Thyroid gland (tissue), 4 donors: Measurements from ENCODE around the gene ADAM12.

Source experiments
- CTCF ChIP-seq, 6 experiments: fragments of 200-600 bp in 3 of 6; fragments of 450-650 bp in 3 of 6; sonication (generic) in 3 of 6; IDR thresholded peaks; one replicate each; pipeline ENCODE4 v1.5.1; 2016 to 2019; ENCODE audit warnings: antibody characterized with exemption in 6 of 6, mild to moderate bottlenecking in 2 of 6, inconsistent platforms in 1 of 6, moderate library complexity in 1 of 6
- POLR2A ChIP-seq, 2 donors: fragments of 450-650 bp; IDR thresholded peaks; one replicate each; pipeline ENCODE4 v1.6.1; 2017; ENCODE audit warnings: antibody characterized with exemption in 2 of 2, mild to moderate bottlenecking in 2 of 2, moderate library complexity in 1 of 2

- TF ChIP-seq CTCF (IDR thresholded peaks at IDR 0.05) = no peak
- TF ChIP-seq POLR2A (IDR thresholded peaks at IDR 0.05) = no peak
These were observed 322.4 kb downstream of the ADAM12 start for GRCh38 chr10:126065751-126066377.
